ENCODE data around the gene INPP5E.

INPP5E gene

GRCh38 chr9:136445799-136446198, 6.2 kb upstream of the INPP5E start:
- DNase-seq: no peak

DNA sequence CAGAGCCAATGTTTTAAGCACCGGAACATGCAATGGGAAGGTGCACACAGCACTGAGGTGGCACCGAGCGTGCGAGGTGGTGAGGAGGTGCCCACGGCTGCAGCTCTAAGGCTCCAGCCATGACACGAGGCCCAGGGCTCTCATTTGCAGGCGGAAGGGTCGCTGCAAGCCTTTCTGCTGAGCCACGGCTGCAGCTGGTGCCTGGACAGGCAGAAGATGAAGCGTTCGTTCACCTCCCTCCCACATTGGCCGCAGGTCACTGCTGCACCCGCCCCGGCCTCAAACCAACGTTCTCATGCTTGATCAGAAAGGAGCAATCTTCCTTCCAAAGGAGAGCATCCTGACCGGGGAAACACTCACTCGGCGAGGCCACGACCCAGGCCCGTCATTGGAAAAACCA, 4.5 kb upstream of the INPP5E start:
- no peak for DNase-seq

GRCh38 chr9:136443687-136444086, 4.0 kb upstream of the INPP5E start:
- DNase-seq: no peak

- DNase-seq: no peak
Measured at GRCh38 chr9:136443087-136443486, 3.4 kb upstream of the INPP5E start.

- DNase-seq: no peak
Measured at GRCh38 chr9:136442265-136442664, 2.6 kb upstream of the INPP5E start.

- DNase-seq: no peak
Measured at GRCh38 chr9:136441681-136442245, 2.1 kb upstream of the INPP5E start.

- DNase-seq: no peak
Measured at GRCh38 chr9:136441191-136441680, 1.6 kb upstream of the INPP5E start.

- DNase-seq: no peak
Measured at GRCh38 chr9:136438548-136439480, 831 bp downstream of the INPP5E start.

GRCh38 chr9:136437839-136438547, 1.7 kb downstream of the INPP5E start:
- no peak for DNase-seq

GRCh38 chr9:136437430-136437829, 2.2 kb downstream of the INPP5E start:
- no peak for DNase-seq

- no peak for DNase-seq
Measured at GRCh38 chr9:136436055-136436634, 3.5 kb downstream of the INPP5E start.

GRCh38 chr9:136434580-136435169, 5.0 kb downstream of the INPP5E start:
- no peak for DNase-seq

DNA sequence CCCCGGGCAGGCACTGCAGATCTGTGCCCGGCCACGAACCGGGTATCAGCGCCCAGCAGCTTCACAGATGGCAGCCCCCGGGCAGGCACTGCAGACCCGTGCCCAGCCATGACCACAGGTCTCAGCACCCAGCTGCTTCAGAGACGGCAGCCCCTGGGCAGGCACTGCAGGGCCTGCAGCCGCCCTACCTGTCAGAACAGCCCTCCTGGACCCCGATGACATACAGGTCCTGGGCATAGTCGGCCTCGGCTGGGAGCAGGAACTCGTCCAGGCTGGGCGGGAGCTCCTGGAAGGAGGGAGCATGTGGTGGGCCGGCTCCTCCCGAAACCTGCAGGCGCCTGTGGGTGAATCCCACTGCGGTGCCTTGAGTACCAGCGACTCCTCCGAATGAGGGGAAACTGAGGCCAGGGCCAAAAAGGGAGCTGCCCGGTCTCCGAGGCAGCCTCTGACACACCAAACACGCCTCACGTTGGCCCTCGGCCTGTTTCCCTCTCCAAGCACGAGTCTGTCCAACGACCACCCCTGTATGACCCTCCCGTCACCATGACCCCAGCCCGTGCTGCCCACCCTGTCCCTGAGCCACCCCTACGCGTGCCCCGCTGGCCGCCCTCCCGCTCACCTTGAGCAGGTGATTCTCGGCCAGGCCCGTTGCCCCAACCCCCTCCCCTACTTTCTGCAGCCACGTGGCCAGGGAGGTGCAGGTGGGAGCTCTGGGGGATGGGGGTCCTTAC, 5.6 kb downstream of the INPP5E start:
- no peak for DNase-seq

DNA sequence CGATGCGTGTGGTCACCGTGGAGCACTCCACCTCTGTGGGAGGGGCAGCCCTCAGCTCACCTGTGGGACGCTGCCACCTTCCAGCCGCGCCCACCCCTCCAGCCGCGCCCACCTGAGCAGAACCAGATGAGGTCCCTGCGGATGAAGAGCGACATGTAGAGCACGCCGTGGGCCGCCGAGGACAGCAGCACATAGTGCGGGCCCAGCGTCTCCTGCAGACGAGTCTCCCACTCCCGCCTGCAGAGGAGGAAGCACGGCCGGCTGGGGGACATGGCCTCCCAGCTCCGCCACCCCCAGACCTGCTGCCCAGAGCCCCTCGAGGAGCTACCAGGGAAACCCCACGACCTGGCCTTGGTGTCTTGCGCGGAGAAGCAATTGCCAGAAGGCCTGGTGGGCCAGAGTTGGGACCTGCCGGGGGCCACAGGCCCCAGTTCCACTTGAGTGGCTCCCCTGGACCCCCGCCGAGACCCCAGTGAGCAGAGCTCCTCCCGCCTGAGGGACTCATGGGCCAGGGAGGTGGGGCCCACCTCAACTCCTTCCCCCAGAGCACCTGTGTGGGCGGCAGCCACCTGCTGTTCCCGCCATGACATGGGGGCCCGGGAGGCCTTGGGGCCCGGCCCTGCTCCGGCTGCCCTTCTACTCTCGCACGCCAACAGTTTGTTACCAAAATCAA, 6.5 kb downstream of the INPP5E start:
- DNase-seq: no peak

DNA sequence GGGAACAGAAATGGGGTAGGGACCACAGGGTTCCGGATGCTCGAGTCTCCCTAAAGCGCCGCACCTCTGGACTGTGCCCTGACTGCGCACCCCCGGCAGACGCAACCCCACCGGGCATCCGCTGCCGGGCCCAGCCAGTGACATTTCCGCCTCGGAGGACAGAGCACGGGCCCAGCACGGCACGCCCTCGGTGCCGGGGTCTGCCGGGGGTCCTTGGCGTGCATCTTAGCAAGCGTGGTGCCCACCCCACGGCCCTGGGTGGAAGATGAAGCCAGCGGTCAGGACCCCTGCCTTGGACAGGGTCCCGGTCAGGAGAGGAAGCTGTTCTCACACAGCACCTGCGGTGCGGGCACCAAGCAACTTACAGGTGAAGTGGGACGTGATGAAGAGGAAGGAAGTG, 7.1 kb downstream of the INPP5E start:
- no peak for DNase-seq

DNA sequence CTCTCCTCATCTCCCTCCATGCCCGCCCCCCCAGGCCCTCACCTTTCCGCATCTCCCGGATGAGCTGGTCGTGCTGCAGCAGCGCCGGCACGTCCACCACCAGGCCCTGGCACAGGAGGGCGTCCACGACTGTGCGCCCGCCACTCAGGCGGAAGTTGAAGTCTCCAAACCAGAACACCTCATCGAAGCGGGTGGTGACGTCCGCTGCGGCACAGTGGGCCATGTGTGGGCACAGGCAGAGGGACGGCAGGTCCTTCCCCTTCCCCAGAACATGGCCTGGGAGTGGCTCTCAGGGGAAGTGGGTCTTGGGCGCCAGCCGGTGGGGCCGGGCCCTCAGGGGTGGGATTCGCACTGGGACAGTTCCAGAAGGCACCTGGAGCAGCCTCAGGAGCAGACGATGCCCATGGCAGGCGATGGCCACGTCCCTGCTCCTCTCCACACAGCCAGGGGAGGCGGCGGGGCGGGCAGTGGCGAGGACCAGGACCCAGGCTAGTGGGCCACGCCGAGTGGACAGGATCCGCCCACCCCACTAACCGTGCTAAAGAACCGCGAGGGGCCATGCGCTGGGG, 7.8 kb downstream of the INPP5E start:
- DNase-seq: no peak

DNA sequence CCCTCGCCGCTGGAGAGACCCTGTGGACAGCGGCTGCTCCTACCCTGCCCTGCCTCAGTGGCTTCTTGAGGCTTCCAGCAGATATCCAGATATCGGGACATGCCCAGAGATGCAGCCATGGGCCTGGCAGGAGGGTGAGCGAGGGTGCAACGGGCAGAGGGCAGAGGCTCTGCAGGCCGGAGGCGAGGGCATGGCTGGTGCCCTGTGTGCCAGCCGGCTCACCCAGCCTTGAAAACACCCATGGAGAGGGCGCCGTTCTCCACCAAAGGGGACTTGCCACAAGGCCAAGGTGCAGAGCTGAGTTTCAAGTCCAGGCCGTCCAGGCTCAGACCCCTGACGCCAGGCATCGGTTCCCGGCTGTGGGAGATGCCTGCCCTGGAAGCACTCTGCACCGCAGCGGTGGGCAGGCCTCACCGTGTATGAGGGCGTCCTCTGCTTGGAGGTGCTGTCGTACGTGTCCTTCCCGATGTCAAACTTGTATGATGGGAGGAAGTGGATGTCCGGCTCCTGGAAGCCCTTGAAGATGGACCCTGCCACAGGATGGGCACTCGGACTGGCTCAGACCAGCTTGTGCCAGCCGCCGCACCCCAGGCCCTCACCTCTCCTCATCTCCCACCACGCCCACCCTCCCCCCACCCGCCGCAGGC, 8.9 kb downstream of the INPP5E start:
- no peak for DNase-seq

DNA sequence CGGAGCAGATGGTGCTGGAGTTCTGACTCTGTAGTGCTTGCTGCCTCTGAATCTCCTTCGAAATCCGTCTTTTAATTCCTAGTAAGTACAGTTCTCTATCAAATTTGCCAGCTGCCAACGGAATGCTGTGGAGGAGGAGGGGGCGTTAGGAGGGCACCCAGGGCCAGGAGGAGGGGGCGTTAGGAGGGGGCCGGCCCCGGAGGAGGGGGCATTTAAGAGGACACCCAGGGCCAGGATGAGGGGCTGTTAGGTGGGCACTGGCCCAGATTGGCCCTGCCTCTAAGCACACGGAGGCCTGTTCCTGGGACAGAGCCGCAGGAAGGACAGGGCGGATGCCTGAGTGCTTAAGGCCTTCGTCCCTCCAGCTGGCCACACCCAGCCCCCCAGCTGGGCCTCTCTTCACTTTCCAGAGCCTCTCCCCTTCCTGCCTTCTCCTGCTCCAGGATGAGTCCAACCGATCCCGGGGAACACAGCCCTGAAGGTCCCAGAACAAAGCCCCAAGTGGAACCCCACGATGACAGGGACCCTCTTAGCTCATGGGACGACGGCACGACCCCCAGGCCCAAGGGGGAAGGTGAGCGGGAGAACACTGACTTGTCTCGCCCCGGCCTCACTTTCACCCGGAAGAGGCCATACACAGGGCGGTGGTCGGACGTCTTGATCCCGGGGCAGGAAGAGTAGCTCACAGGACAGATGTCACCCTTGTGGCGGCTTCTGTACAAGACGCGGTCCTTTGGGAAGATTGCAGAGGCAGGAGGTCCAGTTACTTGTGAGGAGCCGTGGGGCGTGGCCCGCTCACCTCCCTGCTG, 9.8 kb downstream of the INPP5E start:
- DNase-seq: no peak

DNA sequence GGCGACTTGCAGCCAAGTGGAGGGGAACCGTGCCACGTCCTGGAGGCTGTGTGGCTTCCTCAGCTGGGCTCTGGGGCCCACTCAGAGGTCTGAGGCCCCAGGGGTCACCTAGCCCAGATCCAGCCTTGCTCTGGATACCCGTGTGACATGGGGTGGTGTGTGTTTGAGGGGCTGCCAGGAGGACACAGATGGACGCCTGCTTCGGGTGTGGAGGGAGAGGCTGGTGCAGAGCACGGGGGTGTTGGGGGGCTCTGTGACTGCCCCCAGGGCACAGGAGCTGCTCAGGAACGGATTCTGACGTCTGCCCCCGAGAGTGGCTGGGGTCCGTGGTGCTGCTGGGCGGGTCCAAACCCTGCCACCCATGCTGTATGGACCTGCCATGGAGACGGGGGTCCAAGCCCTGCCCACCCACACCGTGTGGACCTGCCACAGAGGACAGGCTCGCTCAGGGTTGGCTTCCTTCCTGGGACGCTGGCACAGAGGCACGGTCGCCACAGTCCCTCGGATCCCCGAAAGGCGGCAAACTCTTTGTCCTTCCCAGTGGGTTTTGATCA, 10.5 kb downstream of the INPP5E start:
- no peak for DNase-seq
